BJ (cell line): ENCODE results near the gene MED23. TPM values are rescaled to one million over a fixed set of nuclear protein-coding genes. Genes with fewer than 3 reads are reported as not detected.
A peak's percentile ranks its signal among the peaks of the same experiment; 100 is the strongest.

Experiments used
- CTCF ChIA-PET: fragments of 350-600 bp; formaldehyde crosslinking; extraction: SDS; loops from one replicate; lab custom pipeline; 2021; ENCODE audit warnings: antibody characterized with exemption, inconsistent platforms; lab: Yijun Ruan, JAX
- POLR2A ChIA-PET: fragments of 300-600 bp; sonication (Branson Sonifier 250); formaldehyde crosslinking; extraction: SDS; loops from one replicate; lab custom pipeline; 2021; ENCODE audit warnings: antibody characterized with exemption; lab: Charles Lee
- DNase-seq: peaks from one replicate; pipeline ENCODE4 v3.0.0-alpha.2; 2011; ENCODE audit warnings: low read depth
- H3K27me3 ChIP-seq: 2 replicates; pipeline ENCODE4 v1.6.0; 2011; ENCODE audit warnings: low read length; ENCODE audit not compliant: control insufficient read depth, insufficient read depth
- H3K36me3 ChIP-seq: 2 replicates; pipeline ENCODE4 v1.5.1; 2011; ENCODE audit warnings: low read length; ENCODE audit not compliant: control insufficient read depth, insufficient read depth
- H3K4me3 ChIP-seq: 2 replicates; pipeline ENCODE4 v1.5.1; 2011; ENCODE audit warnings: low read depth, mild to moderate bottlenecking, control low read depth, low read length
- CTCF ChIP-seq: IDR thresholded peaks from 2 replicates; pipeline ENCODE4 v1.5.1; 2011; ENCODE audit warnings: low read depth, mild to moderate bottlenecking, control low read depth, inconsistent platforms, low read length, moderate library complexity; ENCODE audit not compliant: insufficient read depth
- polyA plus RNA-seq: library from polyadenylated mRNA; depleted of rRNA; stranded (reverse); fragments of >200 nt; gene quantifications from 2 replicates; pipeline ENCODE4 v1.2.3, GENCODE V29; 2011

The MED23 gene
- polyA plus RNA-seq, 1 experiment, result 16.5 TPM

GRCh38 chr6:131597446-131597845, 30.6 kb downstream of the MED23 start:
- peak; percentile 21; the same call in 1 of the 2 replicates for TF ChIP-seq CTCF
- ChIA-PET CTCF (no interaction called here), POLR2A (interaction anchor here (0.6 kb wide), 1 partner anchor 10 kb away, joined by 18 read pairs; no protein-coding TSS in a partner anchor)
- no peaks in the 10 kb centered on the region for H3K27me3 ChIP-seq
- no peak for DNase-seq
- peaks cover 3% of the 10 kb centered on the region; the same call in 1 of the 2 replicates for H3K36me3 ChIP-seq
- no peak overlapping the region for H3K4me3 ChIP-seq

- peaks cover 3% of the 10 kb centered on the region; the same call in 1 of the 2 replicates for H3K36me3 ChIP-seq
- POLR2A ChIA-PET, result no interaction called here
- no peaks in the 10 kb centered on the region for H3K27me3 ChIP-seq
- CTCF ChIA-PET, result no interaction called here
- no peak for TF ChIP-seq CTCF
- H3K4me3 ChIP-seq, result no peak overlapping the region
- no peak for DNase-seq
Measured at GRCh38 chr6:131594074-131594473, 34.0 kb downstream of the MED23 start.

DNA sequence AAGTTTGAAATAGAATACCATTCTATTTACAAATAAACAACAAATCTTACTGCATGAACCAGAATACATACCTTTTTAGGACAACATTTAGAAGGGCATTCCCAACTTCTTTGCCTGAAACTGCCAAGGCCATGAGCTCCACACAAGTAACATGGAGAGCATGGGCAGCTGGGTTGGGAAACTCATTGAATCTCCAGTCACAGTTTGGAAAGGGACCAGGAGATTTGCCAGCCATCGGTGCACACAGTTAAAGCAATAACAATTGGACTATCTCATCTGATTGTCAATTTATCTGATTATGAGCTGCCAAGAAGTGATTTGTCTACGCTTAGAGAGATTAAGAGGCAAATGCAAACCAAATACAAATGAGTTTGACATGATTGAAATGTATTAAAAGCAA, 35.1 kb downstream of the MED23 start:
- H3K4me3 ChIP-seq, result no peak overlapping the region
- no peaks in the 10 kb centered on the region for H3K27me3 ChIP-seq
- TF ChIP-seq CTCF, result no peak
- ChIA-PET CTCF (no interaction called here), POLR2A (no interaction called here)
- no peak for DNase-seq
- H3K36me3 ChIP-seq, result peaks cover 1% of the 10 kb centered on the region

DNA sequence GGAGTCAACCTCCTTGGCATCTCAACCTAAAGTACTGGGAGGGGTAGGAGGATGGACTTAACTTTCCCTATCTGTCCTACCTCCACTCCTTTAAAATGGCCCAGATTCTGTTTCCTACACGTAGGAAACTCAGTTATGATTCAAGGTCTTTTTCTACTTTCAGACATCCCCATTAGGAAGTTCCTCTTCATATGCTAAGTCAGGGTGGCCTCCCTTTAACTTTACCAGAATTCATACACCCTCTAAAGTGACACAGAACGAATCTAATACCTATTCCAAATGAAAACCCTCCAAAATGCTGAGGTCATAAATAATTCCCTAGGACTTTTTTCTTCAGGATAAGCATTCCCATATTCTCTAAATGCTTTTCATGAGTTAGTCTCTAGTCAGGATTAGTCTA, 39.4 kb downstream of the MED23 start:
- DNase-seq, result no peak
- no peaks in the 10 kb centered on the region for H3K27me3 ChIP-seq
- H3K4me3 ChIP-seq, result no peak overlapping the region
- peaks cover 2% of the 10 kb centered on the region for H3K36me3 ChIP-seq
- no peak for TF ChIP-seq CTCF
- ChIA-PET CTCF (interaction anchor here (1.0 kb wide), 1 partner anchor 39 kb away, joined by 5 read pairs; the partner anchor contains the start of gene MED23), POLR2A (no interaction called here)

- TF ChIP-seq CTCF, result no peak
- Histone ChIP-seq H3K27me3 (no peaks in the 10 kb centered on the region), H3K4me3 (no peak overlapping the region), H3K36me3 (peaks cover 2% of the 10 kb centered on the region)
- ChIA-PET POLR2A (no interaction called here), CTCF (interaction anchor here (1.0 kb wide), 1 partner anchor 40 kb away, joined by 5 read pairs; the partner anchor contains the start of gene MED23)
- DNase-seq, result no peak
Measured at GRCh38 chr6:131587909-131588308, 40.1 kb downstream of the MED23 start.
